ENCODE data around the gene NEK9. TPM values are rescaled to one million over a fixed set of nuclear protein-coding genes. Genes with fewer than 3 reads are reported as not detected.

The NEK9 gene
- total RNA-seq, 4 donors from 2014 or later: 28.7 to 73.9 (median 59.4) TPM

DNA sequence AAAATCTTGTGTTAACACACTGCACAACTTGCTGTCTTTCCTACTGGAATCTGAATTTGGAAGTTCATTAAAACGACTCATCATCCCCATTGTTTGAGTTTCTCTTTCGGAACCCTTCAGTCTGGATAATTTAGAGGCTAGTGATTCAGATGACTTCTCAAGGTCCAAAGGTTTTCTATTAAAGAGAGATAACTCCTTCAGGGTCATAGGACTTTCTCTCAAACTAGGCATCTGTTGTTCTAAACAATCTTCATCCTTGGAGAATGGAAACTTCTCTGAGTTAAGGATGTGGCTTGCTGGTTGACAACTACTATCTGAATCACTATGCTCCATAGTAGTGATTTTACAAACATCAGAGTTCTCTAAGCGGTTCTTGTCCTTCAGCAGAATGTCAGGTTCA lies 79.9 kb downstream of the NEK9 start:
- TF ChIP-seq, protein P1, sequence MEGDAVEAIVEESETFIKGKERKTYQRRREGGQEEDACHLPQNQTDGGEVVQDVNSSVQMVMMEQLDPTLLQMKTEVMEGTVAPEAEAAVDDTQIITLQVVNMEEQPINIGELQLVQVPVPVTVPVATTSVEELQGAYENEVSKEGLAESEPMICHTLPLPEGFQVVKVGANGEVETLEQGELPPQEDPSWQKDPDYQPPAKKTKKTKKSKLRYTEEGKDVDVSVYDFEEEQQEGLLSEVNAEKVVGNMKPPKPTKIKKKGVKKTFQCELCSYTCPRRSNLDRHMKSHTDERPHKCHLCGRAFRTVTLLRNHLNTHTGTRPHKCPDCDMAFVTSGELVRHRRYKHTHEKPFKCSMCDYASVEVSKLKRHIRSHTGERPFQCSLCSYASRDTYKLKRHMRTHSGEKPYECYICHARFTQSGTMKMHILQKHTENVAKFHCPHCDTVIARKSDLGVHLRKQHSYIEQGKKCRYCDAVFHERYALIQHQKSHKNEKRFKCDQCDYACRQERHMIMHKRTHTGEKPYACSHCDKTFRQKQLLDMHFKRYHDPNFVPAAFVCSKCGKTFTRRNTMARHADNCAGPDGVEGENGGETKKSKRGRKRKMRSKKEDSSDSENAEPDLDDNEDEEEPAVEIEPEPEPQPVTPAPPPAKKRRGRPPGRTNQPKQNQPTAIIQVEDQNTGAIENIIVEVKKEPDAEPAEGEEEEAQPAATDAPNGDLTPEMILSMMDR (IDR thresholded peaks at IDR 0.05): no peak
- TF ChIP-seq POLR2A (IDR thresholded peaks at IDR 0.05): no peak
- WGBS, 2 donors: 92 to 93% methylated on average over 3 of the region's 3 CpGs
- no peak for DNase-seq (ENCODE audit: low spot score in 2 of 2)
- intact Hi-C loops (cut with DNase I; ENCODE audit: low total_unique reads): no loop called here
- H3K4me3 ChIP-seq (ENCODE audit: low read depth, poor library complexity, severe bottlenecking): no peak overlapping the region

DNA sequence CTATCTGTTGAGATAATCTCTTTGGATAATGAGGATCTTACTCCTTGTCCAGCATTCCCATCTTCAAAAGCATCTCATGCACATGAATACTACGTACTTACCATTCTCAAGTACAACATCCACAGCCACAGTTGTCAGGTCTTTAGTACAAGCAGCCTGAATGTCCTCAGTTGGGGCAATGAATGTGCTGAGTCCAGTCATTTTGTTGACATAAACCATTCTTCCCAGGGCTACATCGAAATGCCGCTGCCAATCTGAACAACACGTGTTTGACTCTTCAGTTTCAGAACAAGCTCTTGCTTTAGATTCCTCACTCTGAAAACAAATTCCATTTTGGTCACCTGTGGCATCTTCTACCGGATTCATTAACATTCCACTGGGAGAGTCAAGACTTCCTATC lies 80.6 kb downstream of the NEK9 start:
- DNase-seq (ENCODE audit: low spot score in 2 of 2): no peak
- no peak for TF ChIP-seq POLR2A (IDR thresholded peaks at IDR 0.05)
- TF ChIP-seq, protein P1 (IDR thresholded peaks at IDR 0.05): no peak
- WGBS, 2 donors: 95 to 97% methylated on average over 5 of the region's 5 CpGs
- intact Hi-C loops (cut with DNase I; ENCODE audit: low total_unique reads): no loop called here
- no peak overlapping the region for H3K4me3 ChIP-seq (ENCODE audit: low read depth, poor library complexity, severe bottlenecking)

DNA sequence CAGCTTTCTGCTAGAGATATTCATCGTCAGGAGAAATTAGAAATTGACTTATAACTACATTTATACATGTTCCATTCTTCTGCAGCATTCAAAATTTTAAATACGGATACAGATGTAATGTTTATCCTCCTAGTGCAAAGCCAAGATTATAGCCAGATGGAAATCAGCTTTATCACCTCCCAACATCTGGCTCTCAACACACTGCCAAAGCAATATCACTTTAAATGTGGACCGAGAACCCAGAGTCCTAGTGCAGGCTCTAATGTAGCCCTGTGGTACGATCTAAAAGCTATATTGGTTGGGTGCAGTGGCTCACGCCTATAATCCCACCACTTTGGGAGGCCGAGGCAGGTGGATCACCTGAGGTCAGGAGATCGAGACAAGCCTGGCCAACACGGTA lies 82.1 kb downstream of the NEK9 start:
- H3K4me3 ChIP-seq (ENCODE audit: low read depth, poor library complexity, severe bottlenecking): no peak overlapping the region
- WGBS, 2 donors: 65 to 68% methylated on average over 8 of the region's 8 CpGs
- intact Hi-C loops (cut with DNase I; ENCODE audit: low total_unique reads): no loop called here
- no peak for DNase-seq (ENCODE audit: low spot score in 2 of 2)
- TF ChIP-seq, protein P1 (IDR thresholded peaks at IDR 0.05): no peak
- no peak for TF ChIP-seq POLR2A (IDR thresholded peaks at IDR 0.05)

DNA sequence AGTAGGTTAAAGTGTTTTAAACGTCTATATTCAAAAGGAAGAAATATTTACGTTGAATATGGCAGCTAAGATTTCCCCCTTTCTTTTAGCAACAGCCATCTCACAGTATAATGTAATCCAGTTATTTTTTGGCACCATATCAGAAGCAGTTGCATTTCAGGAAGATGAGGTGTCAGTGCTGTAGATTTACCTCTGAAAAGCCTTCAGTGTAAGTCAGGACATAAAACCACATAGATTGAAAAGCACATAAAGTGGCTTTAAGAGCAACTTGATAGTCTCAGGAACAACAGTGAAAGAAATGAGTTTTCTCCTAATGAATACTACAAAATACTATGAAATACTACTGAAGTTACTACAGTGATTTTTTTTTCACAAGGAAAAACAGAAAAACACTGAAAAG lies 82.5 kb downstream of the NEK9 start:
- intact Hi-C loops (cut with DNase I; ENCODE audit: low total_unique reads): no loop called here
- no peak for DNase-seq (ENCODE audit: low spot score in 2 of 2)
- 20 to 30% methylated on average over 2 of the region's 2 CpGs for WGBS, 2 donors
- no peak overlapping the region for H3K4me3 ChIP-seq (ENCODE audit: low read depth, poor library complexity, severe bottlenecking)
- no peak for TF ChIP-seq POLR2A (IDR thresholded peaks at IDR 0.05)
- TF ChIP-seq, protein P1 (IDR thresholded peaks at IDR 0.05): no peak

DNA sequence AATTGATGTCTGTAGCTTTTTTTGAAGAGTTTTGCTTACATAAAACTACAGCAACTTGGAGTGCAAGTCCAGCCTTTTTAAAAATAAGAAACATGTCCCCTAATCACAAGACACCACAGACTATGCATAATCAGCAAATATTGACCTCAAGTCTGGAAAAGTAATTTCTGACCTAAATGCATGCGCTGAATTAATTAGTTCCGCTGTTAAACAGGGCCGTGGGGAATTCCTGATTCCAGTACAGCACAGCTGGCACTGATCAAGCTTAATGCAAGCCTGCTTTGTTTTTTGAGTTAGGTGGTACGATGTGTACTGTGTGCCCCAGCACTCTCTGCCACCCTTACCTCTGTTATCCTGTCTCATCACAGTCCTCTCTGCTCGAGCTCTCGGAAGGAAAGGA lies 84.8 kb downstream of the NEK9 start:
- TF ChIP-seq POLR2A (IDR thresholded peaks at IDR 0.05): no peak
- TF ChIP-seq, protein P1 (IDR thresholded peaks at IDR 0.05): no peak
- H3K4me3 ChIP-seq (ENCODE audit: low read depth, poor library complexity, severe bottlenecking): no peak overlapping the region
- intact Hi-C loops (cut with DNase I; ENCODE audit: low total_unique reads): no loop called here
- 26 to 35% methylated on average over 6 of the region's 6 CpGs for WGBS, 2 donors
- no peak for DNase-seq (ENCODE audit: low spot score in 2 of 2)

DNA sequence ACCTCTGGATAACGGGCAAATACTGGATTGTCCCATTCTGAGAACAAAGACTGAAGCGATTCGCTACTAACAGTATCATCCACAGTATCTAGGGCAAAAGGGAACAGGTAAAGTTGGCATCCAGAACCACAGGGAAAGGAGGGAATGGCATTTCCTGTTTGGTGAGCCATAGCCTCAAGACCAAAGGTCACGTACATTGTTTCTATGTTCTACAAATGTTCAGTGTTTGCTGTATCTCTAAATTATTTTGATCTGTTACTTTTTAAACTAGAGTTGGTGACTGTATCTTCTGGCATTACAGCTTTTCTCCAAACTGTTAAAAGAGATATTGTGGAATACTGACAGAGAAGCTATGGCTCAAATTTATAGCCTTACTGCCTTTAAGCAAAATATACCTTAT lies 85.2 kb downstream of the NEK9 start:
- no peak overlapping the region for H3K4me3 ChIP-seq (ENCODE audit: low read depth, poor library complexity, severe bottlenecking)
- intact Hi-C loops (cut with DNase I; ENCODE audit: low total_unique reads): no loop called here
- TF ChIP-seq, protein P1 (IDR thresholded peaks at IDR 0.05): no peak
- TF ChIP-seq POLR2A (IDR thresholded peaks at IDR 0.05): no peak
- no peak for DNase-seq (ENCODE audit: low spot score in 2 of 2)
- WGBS, 2 donors: 66 to 70% methylated on average over 4 of the region's 4 CpGs
